ENCODE measurements around the gene MYADM.

The MYADM gene

DNA sequence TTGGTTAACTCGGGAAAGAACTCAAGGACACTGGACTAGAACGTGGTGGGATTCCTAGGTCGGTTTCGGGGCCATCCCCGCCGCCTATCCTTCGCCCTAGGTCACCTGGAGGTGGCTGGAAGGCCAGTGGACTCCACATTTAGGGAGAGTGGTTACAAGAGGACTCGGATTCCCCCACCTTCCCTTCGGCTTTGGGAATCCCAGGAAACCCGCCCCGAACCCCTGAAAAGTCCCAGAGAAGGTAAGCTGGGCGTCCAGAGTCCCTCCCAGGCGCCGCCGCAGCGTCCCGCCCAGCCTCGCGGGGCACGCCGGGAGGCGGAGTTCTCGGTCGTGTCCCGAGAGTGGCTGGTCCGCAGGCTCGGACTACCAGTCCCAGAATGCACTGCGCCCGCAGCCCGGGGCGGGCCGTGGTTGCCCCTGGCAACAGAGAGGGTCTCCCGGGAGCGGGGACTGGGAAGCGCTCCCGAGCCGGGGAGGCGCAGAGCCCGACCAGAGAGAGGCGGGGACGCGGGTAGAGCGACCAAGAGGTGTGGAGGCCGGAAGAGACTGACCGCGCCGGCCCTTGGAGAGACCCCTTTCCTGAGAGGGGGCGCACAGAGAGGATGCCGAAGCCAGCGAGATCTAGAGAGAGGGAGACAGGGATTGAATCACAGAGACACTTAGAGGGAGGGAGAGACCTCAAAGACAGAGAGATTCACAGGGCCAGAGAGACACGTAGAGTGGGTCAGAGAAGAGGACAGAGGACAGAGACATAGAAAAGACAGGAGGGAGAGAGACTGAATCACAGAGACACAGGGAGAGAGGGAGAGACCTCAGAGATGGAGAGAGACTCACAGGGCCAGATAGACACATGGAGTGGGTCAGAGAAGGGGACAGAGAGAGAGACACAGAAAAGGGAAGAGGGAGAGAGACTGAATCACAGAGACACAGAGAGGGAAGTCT is 11.7 kb downstream of the MYADM start:
- Histone ChIP-seq H3K9ac (ENCODE audit: low read length) (peak overlapping the region; percentile 75), H3K4me3 (ENCODE audit: low read length) (peak overlapping the region; percentile 82), H3K9me3 (ENCODE audit: control insufficient read depth, low read depth, low read length) (no peaks in the 10 kb centered on the region), H3K27me3 (ENCODE audit: control insufficient read depth, insufficient read depth, low read length) (peaks cover 38% of the 10 kb centered on the region), H3K36me3 (ENCODE audit: control insufficient read depth, low read depth, low read length) (peaks cover 14% of the 10 kb centered on the region), H3K4me1 (ENCODE audit: control insufficient read depth, low read depth, low read length) (peaks cover 23% of the 10 kb centered on the region), H3K27ac (ENCODE audit: low read length) (peak overlapping the region; percentile 51)

DNA sequence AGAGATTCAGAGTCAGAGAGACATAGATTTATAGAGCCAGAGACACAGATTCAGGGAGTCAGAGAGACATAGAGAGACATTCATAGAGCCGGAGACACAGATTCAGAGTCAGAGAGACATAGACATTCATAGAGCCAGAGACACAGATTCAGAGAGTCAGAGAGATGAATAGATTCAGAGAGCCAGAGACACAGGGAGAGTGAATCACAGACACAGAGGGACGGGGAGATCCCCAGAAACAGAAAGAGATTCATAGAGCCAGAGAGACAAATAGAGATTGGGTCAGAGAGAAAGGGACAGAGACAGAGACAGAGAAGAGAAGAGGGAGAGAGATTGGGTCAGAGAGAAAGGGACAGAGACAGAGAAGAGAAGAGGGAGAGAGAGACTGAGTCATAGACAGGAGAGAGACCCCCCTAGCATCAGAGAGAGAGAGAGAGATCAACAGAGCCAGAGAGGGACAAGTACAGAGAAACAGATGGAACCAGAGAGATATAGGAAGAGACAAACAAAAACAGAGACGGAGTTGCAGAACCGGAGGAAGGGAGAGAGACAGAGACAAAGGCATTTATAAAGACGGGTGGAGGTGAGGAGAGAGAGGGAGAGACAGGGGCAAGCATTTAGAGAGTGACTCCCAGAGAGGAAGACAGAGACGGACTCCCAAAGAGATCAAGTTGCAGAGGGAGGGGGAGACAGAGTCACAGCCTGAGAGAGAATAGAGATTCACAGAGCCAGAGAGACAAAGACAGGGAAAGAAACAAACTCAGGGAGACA is 13.2 kb downstream of the MYADM start:
- Histone ChIP-seq H3K9ac (ENCODE audit: low read length) (no peak overlapping the region), H3K27me3 (ENCODE audit: control insufficient read depth, insufficient read depth, low read length) (peaks cover 42% of the 10 kb centered on the region), H3K9me3 (ENCODE audit: control insufficient read depth, low read depth, low read length) (no peaks in the 10 kb centered on the region), H3K36me3 (ENCODE audit: control insufficient read depth, low read depth, low read length) (peaks cover 4% of the 10 kb centered on the region), H3K4me3 (ENCODE audit: low read length) (peak overlapping the region; percentile 67), H3K27ac (ENCODE audit: low read length) (no peak overlapping the region), H3K4me1 (ENCODE audit: control insufficient read depth, low read depth, low read length) (peaks cover 23% of the 10 kb centered on the region)

DNA sequence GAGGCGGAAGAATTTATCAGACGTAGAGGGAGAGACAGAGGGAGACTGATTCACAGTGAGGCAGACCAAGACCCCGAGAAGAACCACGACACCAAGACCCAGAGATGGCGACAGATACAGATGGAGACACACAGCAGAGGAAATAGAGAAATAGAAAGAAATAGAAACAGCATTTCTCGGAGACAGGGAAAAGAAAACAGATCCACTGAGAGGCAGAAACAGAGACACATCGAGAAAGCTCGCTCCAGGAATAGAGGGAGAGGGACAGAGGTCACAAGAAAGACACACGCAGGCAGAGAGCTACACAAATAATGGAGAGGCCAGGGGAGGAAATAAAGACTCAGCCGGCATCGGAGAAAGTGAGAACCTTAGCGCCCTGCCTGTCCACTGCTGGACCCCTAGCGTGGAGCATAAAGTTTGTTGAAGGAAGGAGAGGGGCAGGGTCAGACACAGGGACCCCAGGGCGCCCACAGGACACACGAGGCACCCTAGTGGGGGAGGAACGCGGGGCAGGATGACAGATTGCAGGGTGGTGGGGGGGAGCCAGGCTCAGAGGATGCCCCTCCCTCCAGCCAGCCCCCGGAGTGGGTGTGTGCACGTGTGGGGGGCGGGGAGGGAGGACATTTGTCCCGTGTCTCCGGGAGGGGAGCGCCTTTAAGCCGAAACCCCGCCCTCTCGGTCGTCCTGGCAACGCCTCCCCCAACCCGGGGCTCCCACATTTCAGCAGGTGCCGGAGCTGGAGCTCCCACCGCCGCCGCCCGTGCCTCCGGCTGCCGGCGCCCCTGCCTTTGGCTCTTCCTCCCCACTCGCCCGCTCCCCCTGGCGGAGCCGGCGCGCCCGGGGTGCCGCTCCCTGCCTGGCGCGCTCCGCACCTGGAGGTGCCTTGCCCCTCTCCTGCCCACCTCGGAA is 14.1 kb downstream of the MYADM start, which contains the start of gene PRKCG:
PRKCG (plus strand) TSS at position 716 of the 909 bp plus-strand sequence. CDS start 298 bp downstream, outside the sequence.
- Histone ChIP-seq H3K27me3 (ENCODE audit: control insufficient read depth, insufficient read depth, low read length) (peaks cover 42% of the 10 kb centered on the region), H3K4me3 (ENCODE audit: low read length) (peak within 1 kb of the TSS; percentile 67), H3K9ac (ENCODE audit: low read length) (peak within 1 kb of the TSS; percentile 39), H3K4me1 (ENCODE audit: control insufficient read depth, low read depth, low read length) (peaks cover 23% of the 10 kb centered on the region), H3K9me3 (ENCODE audit: control insufficient read depth, low read depth, low read length) (no peaks in the 10 kb centered on the region), H3K36me3 (ENCODE audit: control insufficient read depth, low read depth, low read length) (no peaks in the 10 kb centered on the region), H3K27ac (ENCODE audit: low read length) (no peak within 1 kb of the TSS)

DNA sequence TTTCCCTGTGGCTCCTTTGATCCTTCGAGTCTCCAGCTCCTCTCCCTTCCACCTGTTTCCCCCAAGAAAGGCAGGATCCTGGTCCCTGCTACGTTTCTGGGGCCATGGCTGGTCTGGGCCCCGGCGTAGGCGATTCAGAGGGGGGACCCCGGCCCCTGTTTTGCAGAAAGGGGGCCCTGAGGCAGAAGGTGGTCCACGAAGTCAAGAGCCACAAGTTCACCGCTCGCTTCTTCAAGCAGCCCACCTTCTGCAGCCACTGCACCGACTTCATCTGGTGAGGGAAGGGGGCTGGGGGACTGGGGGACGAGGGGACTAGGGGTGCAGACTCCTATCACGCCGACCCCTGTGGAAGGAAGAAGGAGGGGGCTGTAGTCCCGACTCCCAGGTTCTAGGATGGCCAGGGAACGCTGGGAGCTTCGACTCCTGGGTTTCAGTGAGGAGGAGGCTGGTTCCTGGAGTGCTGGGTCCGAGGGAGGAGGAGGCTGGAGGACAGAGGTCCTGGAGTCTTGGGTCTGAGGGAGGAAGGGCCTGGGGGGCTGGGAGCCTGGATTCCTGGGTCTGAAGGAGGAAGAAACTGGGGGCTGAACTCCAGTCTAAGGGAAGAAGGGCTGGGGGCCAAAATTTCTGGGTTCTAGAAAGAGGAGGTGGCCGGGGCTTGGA is 14.8 kb downstream of the MYADM start:
- H3K9me3 ChIP-seq (ENCODE audit: control insufficient read depth, low read depth, low read length), result no peaks in the 10 kb centered on the region
- peaks cover 42% of the 10 kb centered on the region for H3K27me3 ChIP-seq (ENCODE audit: control insufficient read depth, insufficient read depth, low read length)
- no peak overlapping the region for H3K27ac ChIP-seq (ENCODE audit: low read length)
- peaks cover 23% of the 10 kb centered on the region for H3K4me1 ChIP-seq (ENCODE audit: control insufficient read depth, low read depth, low read length)
- H3K4me3 ChIP-seq (ENCODE audit: low read length), result peak overlapping the region; percentile 67
- H3K9ac ChIP-seq (ENCODE audit: low read length), result peak overlapping the region; percentile 39
- H3K36me3 ChIP-seq (ENCODE audit: control insufficient read depth, low read depth, low read length), result no peaks in the 10 kb centered on the region

DNA sequence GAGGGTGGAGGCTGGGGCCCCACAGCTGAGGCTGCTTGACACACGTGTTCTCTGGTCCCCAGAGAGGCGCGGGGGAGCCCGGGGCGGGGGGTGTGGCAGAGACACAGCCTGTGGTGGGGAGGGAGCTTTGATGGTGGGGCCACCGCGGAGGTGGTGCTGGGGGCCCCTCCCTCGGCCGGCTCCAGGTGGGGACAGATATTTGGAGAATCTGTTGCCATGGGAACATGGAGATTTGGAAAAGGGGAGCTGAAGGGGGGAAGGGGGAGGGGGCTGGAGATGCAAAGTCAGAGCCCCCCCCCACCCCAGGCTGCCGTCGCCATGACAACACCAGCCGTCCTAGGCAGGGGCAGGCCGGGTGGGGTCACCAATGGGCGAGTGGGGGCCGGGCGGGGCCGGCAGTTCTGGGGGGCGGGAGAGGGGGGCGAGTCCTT is 15.6 kb downstream of the MYADM start:
- peak overlapping the region; percentile 67 for H3K4me3 ChIP-seq (ENCODE audit: low read length)
- peaks cover 23% of the 10 kb centered on the region for H3K4me1 ChIP-seq (ENCODE audit: control insufficient read depth, low read depth, low read length)
- H3K9ac ChIP-seq (ENCODE audit: low read length), result no peak overlapping the region
- no peak overlapping the region for H3K27ac ChIP-seq (ENCODE audit: low read length)
- H3K27me3 ChIP-seq (ENCODE audit: control insufficient read depth, insufficient read depth, low read length), result peaks cover 42% of the 10 kb centered on the region
- no peaks in the 10 kb centered on the region for H3K9me3 ChIP-seq (ENCODE audit: control insufficient read depth, low read depth, low read length)
- H3K36me3 ChIP-seq (ENCODE audit: control insufficient read depth, low read depth, low read length), result no peaks in the 10 kb centered on the region

DNA sequence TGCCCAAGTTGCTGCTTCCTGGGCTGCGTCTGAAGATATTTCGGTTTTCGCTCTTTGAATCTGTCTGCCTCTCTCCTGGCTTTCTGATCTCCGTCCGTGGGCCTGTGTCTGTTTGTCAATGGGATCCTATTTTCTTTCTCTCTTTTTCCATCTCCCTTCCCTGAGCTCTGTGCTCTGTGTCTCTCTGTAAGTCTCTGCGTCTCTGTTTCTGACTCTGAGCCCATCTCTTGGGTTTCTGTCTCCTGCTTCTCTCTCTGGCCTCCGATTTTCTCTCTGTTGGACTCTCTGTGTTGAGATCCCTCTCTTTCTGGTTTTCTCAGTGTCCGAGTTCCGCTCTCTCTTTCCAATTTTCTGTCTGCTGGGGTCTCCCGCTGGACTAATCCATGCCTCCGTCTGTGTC is 16.1 kb downstream of the MYADM start:
- Histone ChIP-seq H3K9ac (ENCODE audit: low read length) (no peak overlapping the region), H3K27me3 (ENCODE audit: control insufficient read depth, insufficient read depth, low read length) (peaks cover 42% of the 10 kb centered on the region), H3K4me3 (ENCODE audit: low read length) (peak overlapping the region; percentile 67), H3K27ac (ENCODE audit: low read length) (no peak overlapping the region), H3K9me3 (ENCODE audit: control insufficient read depth, low read depth, low read length) (no peaks in the 10 kb centered on the region), H3K4me1 (ENCODE audit: control insufficient read depth, low read depth, low read length) (peaks cover 23% of the 10 kb centered on the region), H3K36me3 (ENCODE audit: control insufficient read depth, low read depth, low read length) (no peaks in the 10 kb centered on the region)

DNA sequence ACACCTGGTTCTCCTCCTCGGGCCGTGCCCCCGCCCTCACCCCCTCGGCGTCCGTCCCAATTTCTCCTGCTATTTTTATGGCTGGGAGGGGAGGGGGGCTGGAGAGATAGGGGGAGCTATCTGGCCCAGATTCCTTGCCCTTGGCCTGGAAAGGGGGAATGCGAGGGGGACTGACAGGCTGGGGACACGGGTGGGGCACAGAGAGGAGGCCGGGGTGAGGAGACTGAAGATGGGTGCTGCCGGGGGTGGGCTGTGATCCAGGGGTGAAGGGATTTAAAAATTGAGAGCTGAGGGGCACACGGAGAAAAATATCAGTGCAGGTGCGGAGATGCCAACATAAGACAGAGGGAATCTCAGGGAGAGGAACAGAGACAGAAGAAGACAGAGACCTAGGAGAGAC is 16.6 kb downstream of the MYADM start:
- H3K9ac ChIP-seq (ENCODE audit: low read length), result no peak overlapping the region
- no peak overlapping the region for H3K27ac ChIP-seq (ENCODE audit: low read length)
- H3K36me3 ChIP-seq (ENCODE audit: control insufficient read depth, low read depth, low read length), result no peaks in the 10 kb centered on the region
- peaks cover 42% of the 10 kb centered on the region for H3K27me3 ChIP-seq (ENCODE audit: control insufficient read depth, insufficient read depth, low read length)
- H3K4me1 ChIP-seq (ENCODE audit: control insufficient read depth, low read depth, low read length), result peaks cover 23% of the 10 kb centered on the region
- H3K9me3 ChIP-seq (ENCODE audit: control insufficient read depth, low read depth, low read length), result no peaks in the 10 kb centered on the region
- peak overlapping the region; percentile 67 for H3K4me3 ChIP-seq (ENCODE audit: low read length)

DNA sequence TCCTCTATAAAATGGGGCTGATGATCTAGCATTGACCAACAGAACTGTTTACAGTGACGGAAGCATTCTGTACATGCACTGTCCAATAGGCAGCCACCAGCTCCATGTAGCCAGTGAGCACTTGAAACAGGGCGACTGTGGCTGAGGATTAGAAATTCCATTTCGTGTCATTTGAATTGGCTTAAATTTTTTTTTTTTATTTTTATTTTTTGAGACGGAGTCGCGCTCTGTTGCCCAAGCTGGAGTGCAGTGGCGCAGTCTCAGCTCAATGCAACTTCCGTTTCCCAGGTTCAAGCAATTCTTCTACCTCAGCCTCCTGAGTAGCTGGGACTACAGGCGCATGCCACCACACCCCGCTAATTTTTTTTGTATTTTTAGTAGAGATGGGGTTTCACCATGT is 17.4 kb downstream of the MYADM start:
- H3K27ac ChIP-seq (ENCODE audit: low read length), result no peak overlapping the region
- no peak overlapping the region for H3K9ac ChIP-seq (ENCODE audit: low read length)
- no peaks in the 10 kb centered on the region for H3K36me3 ChIP-seq (ENCODE audit: control insufficient read depth, low read depth, low read length)
- peaks cover 38% of the 10 kb centered on the region for H3K27me3 ChIP-seq (ENCODE audit: control insufficient read depth, insufficient read depth, low read length)
- H3K4me3 ChIP-seq (ENCODE audit: low read length), result no peak overlapping the region
- H3K4me1 ChIP-seq (ENCODE audit: control insufficient read depth, low read depth, low read length), result peaks cover 21% of the 10 kb centered on the region
- H3K9me3 ChIP-seq (ENCODE audit: control insufficient read depth, low read depth, low read length), result no peaks in the 10 kb centered on the region

DNA sequence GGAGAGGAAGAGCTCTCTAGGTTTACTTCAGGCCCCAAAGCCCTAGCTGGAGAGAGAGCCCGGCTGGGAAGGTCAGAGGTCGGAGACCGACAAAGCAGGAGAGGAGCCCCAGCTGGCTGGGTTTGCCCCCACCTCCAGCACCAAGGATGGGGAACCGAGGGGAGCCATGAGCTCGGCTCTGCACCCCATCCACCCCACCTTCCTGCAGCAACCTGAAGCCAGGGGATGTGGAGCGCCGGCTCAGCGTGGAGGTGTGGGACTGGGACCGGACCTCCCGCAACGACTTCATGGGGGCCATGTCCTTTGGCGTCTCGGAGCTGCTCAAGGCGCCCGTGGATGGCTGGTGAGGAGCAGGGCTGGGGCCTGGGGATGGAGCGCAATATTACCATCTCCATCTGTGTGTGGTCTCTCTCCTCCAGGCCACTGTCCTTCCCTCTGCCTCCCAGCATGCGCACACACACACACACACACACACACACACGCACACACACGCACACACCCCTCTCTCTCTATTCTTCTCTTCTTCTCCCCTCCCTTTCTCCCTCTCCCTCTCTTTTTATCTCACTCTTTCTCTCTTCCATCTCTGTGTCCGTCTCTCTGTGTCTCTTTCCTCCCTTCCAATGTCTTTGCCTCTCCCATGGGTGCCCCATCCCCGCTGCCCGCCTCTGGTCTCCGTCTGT is 24.8 kb downstream of the MYADM start:
- Histone ChIP-seq H3K4me3 (ENCODE audit: low read length) (no peak overlapping the region), H3K9me3 (ENCODE audit: control insufficient read depth, low read depth, low read length) (no peaks in the 10 kb centered on the region), H3K9ac (ENCODE audit: low read length) (no peak overlapping the region), H3K27ac (ENCODE audit: low read length) (no peak overlapping the region), H3K4me1 (ENCODE audit: control insufficient read depth, low read depth, low read length) (peaks cover 11% of the 10 kb centered on the region), H3K36me3 (ENCODE audit: control insufficient read depth, low read depth, low read length) (no peaks in the 10 kb centered on the region), H3K27me3 (ENCODE audit: control insufficient read depth, insufficient read depth, low read length) (peaks cover 3% of the 10 kb centered on the region)

DNA sequence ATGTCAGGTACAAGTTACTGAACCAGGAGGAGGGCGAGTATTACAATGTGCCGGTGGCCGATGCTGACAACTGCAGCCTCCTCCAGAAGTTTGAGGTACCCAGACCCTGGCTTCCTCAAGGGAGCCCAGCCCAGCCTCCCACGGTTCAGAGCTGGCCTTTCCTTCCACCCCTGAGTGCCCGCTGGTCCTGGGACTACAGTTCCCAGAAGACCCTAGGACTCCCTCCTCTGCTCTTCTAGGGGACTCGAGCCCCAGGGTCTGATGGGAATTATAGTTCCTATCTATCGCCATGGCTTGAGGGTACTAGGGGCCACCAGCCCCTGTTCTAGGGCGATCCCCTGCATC is 25.3 kb downstream of the MYADM start:
- H3K4me3 ChIP-seq (ENCODE audit: low read length), result no peak overlapping the region

More for the DNA sequence above, 25.3 kb downstream of the MYADM start:
- Histone ChIP-seq H3K36me3 (ENCODE audit: control insufficient read depth, low read depth, low read length) (no peaks in the 10 kb centered on the region), H3K27me3 (ENCODE audit: control insufficient read depth, insufficient read depth, low read length) (peaks cover 8% of the 10 kb centered on the region), H3K9ac (ENCODE audit: low read length) (no peak overlapping the region), H3K4me1 (ENCODE audit: control insufficient read depth, low read depth, low read length) (peaks cover 15% of the 10 kb centered on the region), H3K9me3 (ENCODE audit: control insufficient read depth, low read depth, low read length) (no peaks in the 10 kb centered on the region), H3K27ac (ENCODE audit: low read length) (no peak overlapping the region)
